ENCODE measurements around the gene TBPL1. TPM values are rescaled to one million over a fixed set of nuclear protein-coding genes. Genes with fewer than 3 reads are reported as not detected.

The TBPL1 gene
- total and polyA plus RNA-seq, 7 donors = 6.6 to 26.4 (median 13.2) TPM

- DNase-seq = no peak
- H3K36me3 ChIP-seq = no peaks in the 10 kb centered on the region
- H3K27ac ChIP-seq = peak overlapping the region in 1 of 4 donors; percentile 17
- no peak overlapping the region for H3K4me3 ChIP-seq
- H3K4me1 ChIP-seq = peaks cover 0 to 12% (median 2%) of the 10 kb centered on the region in 4 donors
- intact Hi-C loops (cut with DNase I) = no loop called here
- TF ChIP-seq EP300 (IDR thresholded peaks at IDR 0.05) (no peak), CTCF (IDR thresholded peaks at IDR 0.05) (no peak), POLR2A (IDR thresholded peaks at IDR 0.05) (no peak), POLR2AphosphoS5 (IDR thresholded peaks at IDR 0.05) (no peak)
- H3K27me3 ChIP-seq = no peaks in the 10 kb centered on the region
- no peaks in the 10 kb centered on the region for H3K9me3 ChIP-seq
- WGBS, 2 donors = 23 to 73% methylated on average over 7 of the region's 7 CpGs
Measured at GRCh38 chr6:134034961-134035822, 82.2 kb downstream of the TBPL1 start.

- intact Hi-C loops (cut with DNase I) = no loop called here
- 15 to 60% methylated on average over 3 of the region's 3 CpGs for WGBS, 2 donors
- no peak for DNase-seq
- Histone ChIP-seq H3K27ac (peak overlapping the region in 1 of 4 donors; percentile 17), H3K36me3 (no peaks in the 10 kb centered on the region), H3K4me3 (no peak overlapping the region), H3K27me3 (no peaks in the 10 kb centered on the region), H3K4me1 (peaks cover 0 to 12% (median 1%) of the 10 kb centered on the region in 4 donors), H3K9me3 (no peaks in the 10 kb centered on the region)
- TF ChIP-seq CTCF (IDR thresholded peaks at IDR 0.05) = no peak
- TF ChIP-seq POLR2AphosphoS5 (IDR thresholded peaks at IDR 0.05) = no peak
- TF ChIP-seq POLR2A (IDR thresholded peaks at IDR 0.05) = no peak
- no peak for TF ChIP-seq EP300 (IDR thresholded peaks at IDR 0.05)
Measured at GRCh38 chr6:134035823-134036296, 82.8 kb downstream of the TBPL1 start.

- peaks cover 0 to 12% (median 1%) of the 10 kb centered on the region in 4 donors for H3K4me1 ChIP-seq
- no peaks in the 10 kb centered on the region for H3K27me3 ChIP-seq
- intact Hi-C loops (cut with DNase I) = no loop called here
- H3K36me3 ChIP-seq = no peaks in the 10 kb centered on the region
- no peaks in the 10 kb centered on the region for H3K9me3 ChIP-seq
- H3K27ac ChIP-seq = no peak overlapping the region
- H3K4me3 ChIP-seq = no peak overlapping the region
- TF ChIP-seq POLR2A (IDR thresholded peaks at IDR 0.05) (no peak), POLR2AphosphoS5 (IDR thresholded peaks at IDR 0.05) (no peak), CTCF (IDR thresholded peaks at IDR 0.05) (no peak), EP300 (IDR thresholded peaks at IDR 0.05) (no peak)
- DNase-seq = no peak
- 59 to 78% methylated on average over 1 of the region's 1 CpG for WGBS, 2 donors
Measured at GRCh38 chr6:134039116-134039515, 86.1 kb downstream of the TBPL1 start.

Small RNA genes within 50 kb of the gene (small RNA-seq; reads per million reads assigned to genes)
- 0 reads per million in 3 donors for gene AL449363.1

Other genes starting within 250 kb of the TBPL1 start
- gene TCF21, start 64.1 kb upstream of the TBPL1 start, total RNA-seq = 10 to 100 TPM; 16.3 to 24.5 (median 21.3) TPM
- gene TCF21, start 64.1 kb upstream of the TBPL1 start, polyA plus RNA-seq = 10 to 100 TPM in 1 of 3 donors, 1 to 10 TPM in 2; 3.1 to 10.8 (median 6.0) TPM
- gene SLC2A12, start 99.4 kb downstream of the TBPL1 start, total RNA-seq = 10 to 100 TPM in 2 of 4 donors, 1 to 10 TPM in 2; 4.6 to 20.7 (median 10.9) TPM
- under 1 TPM in 2 of 3 donors, not detected in 1; under 0.01 to 0.32 TPM for gene SLC2A12, start 99.4 kb downstream of the TBPL1 start, polyA plus RNA-seq

Data from sigmoid colon (tissue), 7 donors.